T-helper 1 cell treated with Interleukin-12 subunit alpha and Interleukin-12 subunit beta and Interleukin-4 antibody, amounts not matched to agents 30 μg/mL and 1 μg/mL, for 36 hours (primary cell): ENCODE measurements around the gene DUSP6.

Experiments
- H3K27ac Mint-ChIP-seq: one replicate; pipeline ENCODE4 v1.8.0; 2021; ENCODE audit warnings: mild to moderate bottlenecking, mixed read lengths
- H3K27me3 Mint-ChIP-seq: one replicate; pipeline ENCODE4 v1.8.0; 2021; ENCODE audit warnings: low read depth, mixed read lengths
- H3K36me3 Mint-ChIP-seq: one replicate; pipeline ENCODE4 v1.8.0; 2021; ENCODE audit warnings: low read depth, mixed read lengths
- H3K4me1 Mint-ChIP-seq: one replicate; pipeline ENCODE4 v1.8.0; 2021; ENCODE audit warnings: low read depth, mixed read lengths
- H3K4me3 Mint-ChIP-seq: one replicate; pipeline ENCODE4 v1.8.0; 2021; ENCODE audit warnings: mild to moderate bottlenecking, moderate library complexity, mixed read lengths
- H3K9me3 Mint-ChIP-seq: one replicate; pipeline ENCODE4 v1.8.0; 2021; ENCODE audit warnings: mixed read lengths

The DUSP6 gene

GRCh38 chr12:89383235-89384049 lies 31.1 kb upstream of the DUSP6 start:
- H3K4me1 Mint-ChIP-seq: peaks cover 14% of the 10 kb centered on the region
- H3K36me3 Mint-ChIP-seq: peaks cover 1% of the 10 kb centered on the region
- no peak overlapping the region for H3K4me3 Mint-ChIP-seq
- H3K9me3 Mint-ChIP-seq: no peaks in the 10 kb centered on the region
- H3K27ac Mint-ChIP-seq: no peak overlapping the region
- H3K27me3 Mint-ChIP-seq: no peaks in the 10 kb centered on the region

- H3K4me1 Mint-ChIP-seq: peaks cover 14% of the 10 kb centered on the region
- H3K27ac Mint-ChIP-seq: no peak overlapping the region
- H3K27me3 Mint-ChIP-seq: peaks cover 5% of the 10 kb centered on the region
- H3K9me3 Mint-ChIP-seq: peaks cover 7% of the 10 kb centered on the region
- no peak overlapping the region for H3K4me3 Mint-ChIP-seq
- peaks cover 3% of the 10 kb centered on the region for H3K36me3 Mint-ChIP-seq
Observed at GRCh38 chr12:89382328-89382727, 30.0 kb upstream of the DUSP6 start.

- Mint-ChIP-seq H3K27ac (no peak overlapping the region), H3K36me3 (peaks cover 2% of the 10 kb centered on the region), H3K9me3 (peaks cover 7% of the 10 kb centered on the region), H3K4me3 (no peak overlapping the region), H3K27me3 (peaks cover 5% of the 10 kb centered on the region), H3K4me1 (peaks cover 31% of the 10 kb centered on the region)
Observed at GRCh38 chr12:89379839-89380467, 27.7 kb upstream of the DUSP6 start.

- peaks cover 5% of the 10 kb centered on the region for H3K27me3 Mint-ChIP-seq
- peaks cover 26% of the 10 kb centered on the region for H3K4me1 Mint-ChIP-seq
- peaks cover 7% of the 10 kb centered on the region for H3K9me3 Mint-ChIP-seq
- peaks cover 2% of the 10 kb centered on the region for H3K36me3 Mint-ChIP-seq
- H3K27ac Mint-ChIP-seq: no peak overlapping the region
- H3K4me3 Mint-ChIP-seq: no peak overlapping the region
Observed at GRCh38 chr12:89379148-89379838, 27.0 kb upstream of the DUSP6 start.

- H3K36me3 Mint-ChIP-seq: peaks cover 2% of the 10 kb centered on the region
- peaks cover 7% of the 10 kb centered on the region for H3K9me3 Mint-ChIP-seq
- peaks cover 5% of the 10 kb centered on the region for H3K27me3 Mint-ChIP-seq
- H3K4me3 Mint-ChIP-seq: no peak overlapping the region
- no peak overlapping the region for H3K27ac Mint-ChIP-seq
- peaks cover 26% of the 10 kb centered on the region for H3K4me1 Mint-ChIP-seq
Observed at GRCh38 chr12:89376844-89377243, 24.5 kb upstream of the DUSP6 start.

GRCh38 chr12:89376202-89376529 lies 23.9 kb upstream of the DUSP6 start:
- Mint-ChIP-seq H3K27me3 (peaks cover 5% of the 10 kb centered on the region), H3K9me3 (peaks cover 7% of the 10 kb centered on the region), H3K4me3 (peak overlapping the region; percentile 16), H3K4me1 (peaks cover 26% of the 10 kb centered on the region), H3K36me3 (peaks cover 2% of the 10 kb centered on the region), H3K27ac (peak overlapping the region; percentile 64)

- H3K4me1 Mint-ChIP-seq: peaks cover 34% of the 10 kb centered on the region
Observed at GRCh38 chr12:89373763-89374572, 21.7 kb upstream of the DUSP6 start.

GRCh38 chr12:89372584-89373370 lies 20.5 kb upstream of the DUSP6 start:
- Mint-ChIP-seq H3K36me3 (peaks cover 6% of the 10 kb centered on the region), H3K27me3 (peaks cover under 1% of the 10 kb centered on the region), H3K4me3 (no peak overlapping the region), H3K9me3 (peaks cover 2% of the 10 kb centered on the region), H3K27ac (no peak overlapping the region), H3K4me1 (peaks cover 32% of the 10 kb centered on the region)

More at GRCh38 chr12:89373763-89374572, 21.7 kb upstream of the DUSP6 start:
- H3K36me3 Mint-ChIP-seq: peaks cover 6% of the 10 kb centered on the region
- no peak overlapping the region for H3K27ac Mint-ChIP-seq
- H3K4me3 Mint-ChIP-seq: no peak overlapping the region
- peaks cover 7% of the 10 kb centered on the region for H3K9me3 Mint-ChIP-seq
- H3K27me3 Mint-ChIP-seq: peaks cover 5% of the 10 kb centered on the region

- Mint-ChIP-seq H3K27me3 (no peaks in the 10 kb centered on the region), H3K9me3 (no peaks in the 10 kb centered on the region), H3K4me1 (peaks cover 20% of the 10 kb centered on the region), H3K27ac (no peak overlapping the region), H3K4me3 (no peak overlapping the region), H3K36me3 (peaks cover 4% of the 10 kb centered on the region)
Observed at GRCh38 chr12:89370850-89371249, 18.5 kb upstream of the DUSP6 start.

- Mint-ChIP-seq H3K4me3 (no peak overlapping the region), H3K27me3 (no peaks in the 10 kb centered on the region), H3K4me1 (peaks cover 16% of the 10 kb centered on the region), H3K9me3 (no peaks in the 10 kb centered on the region), H3K36me3 (peaks cover 4% of the 10 kb centered on the region), H3K27ac (no peak overlapping the region)
Observed at GRCh38 chr12:89370421-89370831, 18.1 kb upstream of the DUSP6 start.

- Mint-ChIP-seq H3K27me3 (no peaks in the 10 kb centered on the region), H3K9me3 (no peaks in the 10 kb centered on the region), H3K27ac (no peak overlapping the region), H3K36me3 (peaks cover 4% of the 10 kb centered on the region), H3K4me1 (peaks cover 12% of the 10 kb centered on the region), H3K4me3 (no peak overlapping the region)
Observed at GRCh38 chr12:89369166-89369565, 16.9 kb upstream of the DUSP6 start.

GRCh38 chr12:89368391-89368790 lies 16.1 kb upstream of the DUSP6 start:
- H3K36me3 Mint-ChIP-seq: peaks cover 4% of the 10 kb centered on the region
- H3K4me3 Mint-ChIP-seq: no peak overlapping the region
- H3K27me3 Mint-ChIP-seq: no peaks in the 10 kb centered on the region
- no peak overlapping the region for H3K27ac Mint-ChIP-seq
- H3K4me1 Mint-ChIP-seq: peaks cover 15% of the 10 kb centered on the region
- no peaks in the 10 kb centered on the region for H3K9me3 Mint-ChIP-seq

GRCh38 chr12:89366676-89367364 lies 14.5 kb upstream of the DUSP6 start:
- Mint-ChIP-seq H3K36me3 (peaks cover 4% of the 10 kb centered on the region), H3K27ac (no peak overlapping the region), H3K4me3 (no peak overlapping the region), H3K27me3 (no peaks in the 10 kb centered on the region), H3K9me3 (no peaks in the 10 kb centered on the region), H3K4me1 (peaks cover 18% of the 10 kb centered on the region)
